Adrenal gland (tissue), 5 donors: Measurements from ENCODE around the gene CAMTA1.

Experiments
- CTCF ChIP-seq, 6 experiments: fragments of 450-650 bp in 4 of 6; fragments of 200-600 bp in 2 of 6; sonication (generic) in 1 of 6; IDR thresholded peaks; 1 replicate in 5 of 6; 2 replicates in 1 of 6; pipeline versions ENCODE4 v1.5.1 to v1.8.0; 2016 to 2021; ENCODE audit warnings: antibody characterized with exemption in 6 of 6, mild to moderate bottlenecking in 2 of 6, moderate library complexity in 1 of 6
- POLR2A ChIP-seq, 2 donors: fragments of 450-650 bp; IDR thresholded peaks; one replicate each; pipeline ENCODE4 v1.6.1; 2017; ENCODE audit warnings: antibody characterized with exemption in 2 of 2, mild to moderate bottlenecking in 2 of 2, moderate library complexity in 1 of 2
- donor health status: DM: no; HTN: no; CAD: no.

- TF ChIP-seq CTCF (IDR thresholded peaks at IDR 0.05) (no peak), POLR2A (IDR thresholded peaks at IDR 0.05) (no peak)
These were observed 228.8 kb downstream of the CAMTA1 start for GRCh38 chr1:7013833-7014639.
